Measurements from ENCODE around the gene FCHO1.

FCHO1 gene

GRCh38 chr19:17837972-17838371 lies 86.7 kb downstream of the FCHO1 start:
- H3K9me3 ChIP-seq (replicated peaks in 1 of 11) = peaks cover 0 to 5% (median 0%) of the 10 kb centered on the region in 11 experiments; a peak in 1 of 22 replicates
- H3K27me3 ChIP-seq = no peaks in the 10 kb centered on the region
- H3K4me1 ChIP-seq = peaks cover 0 to 8% (median 0%) of the 10 kb centered on the region in 10 experiments; a peak in 5 of 20 replicates
- peaks cover 0 to 91% (median 1%) of the 10 kb centered on the region in 11 experiments; a peak in 8 of 22 replicates for H4K20me1 ChIP-seq
- H3K36me3 ChIP-seq = peaks cover 75 to 99% (median 93%) of the 10 kb centered on the region in 11 experiments
- H3K4me3 ChIP-seq = no peak overlapping the region
- no peak overlapping the region for H3K4me2 ChIP-seq
- H3K9ac ChIP-seq = no peak overlapping the region
- no peak for TF ChIP-seq Cebpa-rat (IDR thresholded peaks at IDR 0.05)
- no peak overlapping the region for H3K27ac ChIP-seq

All from BLaER1 treated with 17β-estradiol and CSF1 and Interleukin-3, amounts not matched to agents 10 nM and 100 nM (cell line).